GM12892 (cell line): ENCODE results near the gene EXOC5. TPM values are rescaled to one million over a fixed set of nuclear protein-coding genes. Genes with fewer than 3 reads are reported as not detected.

ENCODE experiments used
- DNase-seq: peaks from one replicate; pipeline ENCODE4 v3.0.0; 2011; ENCODE audit not compliant: insufficient read length
- FAIRE-seq: peaks from 2 replicates; lab custom pipeline; 2011; peaks lifted over from hg19 to GRCh38; lab: Jason Lieb, UNC
- POLR2A ChIP-seq: IDR thresholded peaks from 2 replicates; pipeline ENCODE4 v1.6.1; 2011; ENCODE audit warnings: low read depth, low read length, control low read depth
- POLR2AphosphoS5 ChIP-seq: IDR thresholded peaks from 2 replicates; pipeline ENCODE4 v1.6.1; 2011; ENCODE audit warnings: low read depth, low read length, control low read depth
- TAF1 ChIP-seq: IDR thresholded peaks from 2 replicates; pipeline ENCODE4 v1.6.1; 2011; ENCODE audit warnings: low read depth, mild to moderate bottlenecking, control low read depth, low read length, borderline replicate concordance
- polyA plus RNA-seq: library from polyadenylated mRNA; unstranded; fragments of >200 nt; gene quantifications from one replicate; pipeline ENCODE4 v1.2.1, GENCODE V29; 2012; ENCODE audit warnings: missing spikeins, inconsistent platforms; ENCODE audit not compliant: missing spikeins

Gene EXOC5, protein sequence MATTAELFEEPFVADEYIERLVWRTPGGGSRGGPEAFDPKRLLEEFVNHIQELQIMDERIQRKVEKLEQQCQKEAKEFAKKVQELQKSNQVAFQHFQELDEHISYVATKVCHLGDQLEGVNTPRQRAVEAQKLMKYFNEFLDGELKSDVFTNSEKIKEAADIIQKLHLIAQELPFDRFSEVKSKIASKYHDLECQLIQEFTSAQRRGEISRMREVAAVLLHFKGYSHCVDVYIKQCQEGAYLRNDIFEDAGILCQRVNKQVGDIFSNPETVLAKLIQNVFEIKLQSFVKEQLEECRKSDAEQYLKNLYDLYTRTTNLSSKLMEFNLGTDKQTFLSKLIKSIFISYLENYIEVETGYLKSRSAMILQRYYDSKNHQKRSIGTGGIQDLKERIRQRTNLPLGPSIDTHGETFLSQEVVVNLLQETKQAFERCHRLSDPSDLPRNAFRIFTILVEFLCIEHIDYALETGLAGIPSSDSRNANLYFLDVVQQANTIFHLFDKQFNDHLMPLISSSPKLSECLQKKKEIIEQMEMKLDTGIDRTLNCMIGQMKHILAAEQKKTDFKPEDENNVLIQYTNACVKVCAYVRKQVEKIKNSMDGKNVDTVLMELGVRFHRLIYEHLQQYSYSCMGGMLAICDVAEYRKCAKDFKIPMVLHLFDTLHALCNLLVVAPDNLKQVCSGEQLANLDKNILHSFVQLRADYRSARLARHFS
- polyA plus RNA-seq, result 72.6 TPM

DNA sequence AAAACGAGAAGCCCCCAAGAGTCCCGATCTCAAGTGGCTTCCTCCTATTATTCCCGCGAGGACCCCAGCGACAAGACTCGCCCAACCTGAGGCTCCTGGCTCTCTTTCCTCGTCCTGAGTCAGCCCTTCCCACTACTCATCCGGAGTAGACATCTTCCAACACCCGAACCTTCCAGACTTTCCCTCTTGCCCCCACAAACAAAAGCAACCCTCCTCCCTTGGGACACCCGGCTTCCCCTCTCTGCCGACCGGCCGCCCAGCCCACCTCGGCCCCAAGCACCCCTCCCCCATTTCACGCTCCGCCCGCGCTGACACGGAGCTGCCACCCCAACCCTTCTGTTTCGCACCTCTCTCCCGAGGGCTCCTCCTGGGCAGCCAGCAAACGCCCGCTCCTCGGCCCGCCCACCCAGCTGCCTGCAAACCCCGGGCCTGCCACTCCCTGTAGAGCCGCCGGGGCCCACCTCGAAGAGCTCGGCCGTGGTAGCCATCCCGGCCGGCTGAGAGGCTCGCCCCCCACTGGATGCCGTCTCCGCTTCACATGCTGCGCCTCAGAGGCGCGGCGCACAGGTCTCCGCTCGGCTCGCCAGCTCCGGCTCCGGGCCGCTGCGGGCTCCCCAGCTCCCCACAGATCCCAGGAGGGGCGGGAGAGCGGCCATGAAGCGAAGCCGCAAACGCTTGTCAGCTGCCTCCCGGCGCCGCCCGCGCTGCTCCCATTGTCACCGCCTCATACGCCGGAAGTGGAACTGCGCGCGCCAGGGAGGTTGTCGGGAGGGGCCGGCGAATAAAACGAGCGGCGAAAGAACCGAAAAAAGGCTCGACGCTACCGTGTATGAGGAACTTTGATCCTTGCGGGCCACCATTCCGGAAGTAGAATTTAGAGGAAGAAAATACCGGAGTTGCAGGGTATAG, at the start of gene EXOC5, which contains the start of gene AP5M1:
Gene EXOC5, minus strand, starts transcription at position 745 of the 909 bp plus-strand sequence. Its CDS starts 257 bp downstream, at position 488.
Gene AP5M1, plus strand, starts transcription at position 811 of the 909 bp plus-strand sequence. CDS start 344 bp downstream, outside the sequence.
- FAIRE-seq (peak; percentile 93), DNase-seq (peak; percentile 54)

DNA sequence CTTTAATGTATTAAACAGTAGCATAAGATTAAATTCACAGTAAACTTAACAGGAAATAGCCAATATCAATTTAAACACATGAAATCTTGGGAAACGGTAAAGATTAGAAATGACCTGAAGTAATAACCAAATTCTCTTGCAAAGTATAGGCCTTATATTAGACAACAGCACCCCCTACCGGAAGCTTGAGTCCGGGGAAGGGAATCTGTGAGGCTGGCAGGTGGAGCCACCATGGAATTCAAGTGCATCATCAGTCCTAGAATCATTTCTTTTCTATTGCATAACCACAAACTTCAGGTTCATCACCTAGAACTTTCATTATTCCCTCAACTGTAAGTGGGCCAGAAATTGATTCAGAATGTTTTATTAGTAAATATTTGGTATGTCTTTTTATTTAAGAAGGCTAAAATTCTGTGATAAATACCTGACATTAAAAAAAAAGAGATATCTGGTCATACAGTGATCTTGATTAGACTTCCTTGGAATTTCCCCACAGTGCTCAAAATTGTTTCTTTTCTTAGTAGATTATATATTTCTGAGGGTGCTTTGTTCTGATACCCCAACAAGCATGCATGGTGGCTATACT, 48.6 kb upstream of the EXOC5 start:
- TF ChIP-seq TAF1 (no peak), POLR2AphosphoS5 (no peak), POLR2A (no peak)
- peak; percentile 12 for DNase-seq
- FAIRE-seq, result peak; percentile 96

More for the DNA sequence above, at the start of gene EXOC5, which contains the start of gene AP5M1:
- peak; percentile 86 for TF ChIP-seq TAF1
- TF ChIP-seq POLR2AphosphoS5, result peak; percentile 77
- peak; percentile 69 for TF ChIP-seq POLR2A

DNA sequence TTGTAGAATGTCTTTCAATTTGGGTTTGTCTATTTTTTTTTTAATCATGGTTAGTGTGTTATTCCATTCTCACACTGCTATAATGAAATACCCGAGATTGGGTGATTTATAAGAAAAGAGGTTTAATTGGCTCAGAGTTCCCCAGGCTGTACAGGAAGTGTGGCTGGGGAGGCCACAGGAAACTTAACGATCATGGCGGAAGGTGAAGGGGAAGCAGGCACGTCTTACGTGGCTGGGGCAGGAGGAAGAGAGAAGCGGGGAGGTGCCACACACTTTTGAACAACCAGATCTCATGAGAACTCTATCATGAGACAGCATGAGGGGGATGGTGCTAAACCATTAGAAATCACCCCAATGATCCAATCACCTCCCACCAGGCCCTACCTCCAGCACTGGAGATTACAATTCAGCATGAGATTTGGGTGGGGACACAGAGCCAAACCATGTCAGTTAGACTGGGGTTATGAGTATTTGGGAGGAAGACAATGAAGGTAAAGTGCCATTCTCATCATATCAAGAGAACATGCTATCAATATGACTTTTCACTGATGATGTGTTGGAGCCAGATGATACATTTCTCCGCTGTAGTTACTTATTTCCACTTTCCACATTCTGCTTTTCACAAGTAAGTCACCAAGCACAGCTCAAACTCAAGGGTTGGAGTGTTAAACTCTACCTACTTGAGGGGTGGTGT, 45.8 kb upstream of the EXOC5 start:
- TF ChIP-seq POLR2A, result no peak
- no peak for TF ChIP-seq TAF1
- no peak for TF ChIP-seq POLR2AphosphoS5
- FAIRE-seq (no peak), DNase-seq (no peak)

DNA sequence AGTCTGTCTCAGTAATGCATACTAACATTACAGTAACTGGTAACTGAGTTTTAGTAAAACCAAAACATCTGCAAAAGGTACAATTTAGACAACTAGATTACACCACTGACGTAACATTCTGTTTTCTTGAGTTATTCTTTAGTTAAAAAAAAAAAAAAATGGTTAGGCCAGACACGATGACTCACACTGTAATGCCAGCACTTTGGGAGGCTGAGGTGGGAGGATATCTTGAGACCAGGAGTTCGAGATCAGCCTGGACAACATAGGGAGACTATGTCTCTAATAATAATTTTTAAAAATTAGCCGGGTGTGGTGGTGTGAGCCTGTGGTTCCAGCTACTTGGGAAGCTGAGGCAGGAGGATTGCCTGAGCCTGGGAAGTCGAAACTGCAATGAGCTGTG, 34.2 kb upstream of the EXOC5 start:
- TF ChIP-seq POLR2AphosphoS5 (no peak), POLR2A (no peak), TAF1 (no peak)
- FAIRE-seq (no peak), DNase-seq (no peak)

DNA sequence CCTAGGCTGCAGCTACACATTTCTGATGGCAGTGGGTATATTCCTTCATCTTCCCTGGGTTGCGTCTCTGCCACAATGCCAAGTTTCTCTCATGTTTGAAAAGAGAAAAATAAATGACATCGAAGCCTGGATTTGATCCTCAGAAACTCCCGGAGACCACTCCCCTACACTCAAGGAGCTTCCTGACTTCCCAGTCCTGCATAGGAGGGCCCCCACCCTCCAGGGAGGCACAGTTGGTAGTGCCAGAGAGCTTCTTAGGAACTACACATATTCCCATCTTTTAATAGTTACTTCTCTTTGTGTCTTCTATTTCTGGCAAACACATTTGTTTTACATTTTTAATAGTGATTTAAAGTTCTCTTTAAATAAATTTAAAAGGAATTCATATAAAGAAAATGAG, 30.8 kb upstream of the EXOC5 start:
- no peak for DNase-seq
- FAIRE-seq, result no peak

DNA sequence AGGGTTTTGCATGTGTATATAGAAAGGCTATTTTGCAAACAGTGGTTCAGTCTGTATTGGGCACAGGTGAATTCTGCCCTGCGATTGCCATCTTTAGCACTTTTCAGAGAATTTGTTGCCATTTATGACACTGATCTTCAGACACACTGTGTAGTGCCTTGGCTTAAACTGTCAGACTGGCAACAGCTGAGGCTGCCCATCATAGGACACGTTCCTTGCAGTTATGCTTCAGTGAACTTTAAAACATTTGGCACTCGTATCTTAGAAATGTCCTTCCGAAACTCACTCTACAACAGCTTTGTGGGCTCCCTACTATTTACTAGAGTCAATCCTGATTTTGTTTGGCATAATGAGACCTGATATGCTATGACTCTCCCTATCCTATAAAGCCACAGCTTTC, 29.1 kb upstream of the EXOC5 start:
- DNase-seq (no peak), FAIRE-seq (no peak)
- no peak for TF ChIP-seq POLR2AphosphoS5
- no peak for TF ChIP-seq TAF1
- no peak for TF ChIP-seq POLR2A

More for the DNA sequence above, 30.8 kb upstream of the EXOC5 start:
- no peak for TF ChIP-seq POLR2AphosphoS5
- TF ChIP-seq POLR2A, result no peak
- TF ChIP-seq TAF1, result no peak

DNA sequence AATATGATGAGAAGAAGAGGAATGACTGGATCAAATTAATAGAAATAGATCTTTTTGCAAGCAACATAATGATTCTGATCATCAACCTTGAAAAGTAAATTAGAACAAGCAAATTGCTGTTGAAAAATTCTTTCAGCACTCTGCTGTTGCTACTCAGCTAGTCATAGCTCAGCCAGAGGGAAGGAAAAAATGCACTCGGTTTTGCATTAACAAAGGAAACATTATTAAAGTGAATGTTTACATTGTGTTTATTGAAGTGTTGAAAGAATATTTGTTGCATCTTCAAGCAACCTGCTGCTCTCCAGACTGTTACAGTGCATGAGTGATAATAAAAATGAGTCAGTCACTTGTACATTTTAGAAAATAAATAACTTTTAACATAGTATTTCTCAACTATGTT, 26.5 kb upstream of the EXOC5 start:
- FAIRE-seq, result no peak
- DNase-seq, result no peak
- no peak for TF ChIP-seq TAF1

DNA sequence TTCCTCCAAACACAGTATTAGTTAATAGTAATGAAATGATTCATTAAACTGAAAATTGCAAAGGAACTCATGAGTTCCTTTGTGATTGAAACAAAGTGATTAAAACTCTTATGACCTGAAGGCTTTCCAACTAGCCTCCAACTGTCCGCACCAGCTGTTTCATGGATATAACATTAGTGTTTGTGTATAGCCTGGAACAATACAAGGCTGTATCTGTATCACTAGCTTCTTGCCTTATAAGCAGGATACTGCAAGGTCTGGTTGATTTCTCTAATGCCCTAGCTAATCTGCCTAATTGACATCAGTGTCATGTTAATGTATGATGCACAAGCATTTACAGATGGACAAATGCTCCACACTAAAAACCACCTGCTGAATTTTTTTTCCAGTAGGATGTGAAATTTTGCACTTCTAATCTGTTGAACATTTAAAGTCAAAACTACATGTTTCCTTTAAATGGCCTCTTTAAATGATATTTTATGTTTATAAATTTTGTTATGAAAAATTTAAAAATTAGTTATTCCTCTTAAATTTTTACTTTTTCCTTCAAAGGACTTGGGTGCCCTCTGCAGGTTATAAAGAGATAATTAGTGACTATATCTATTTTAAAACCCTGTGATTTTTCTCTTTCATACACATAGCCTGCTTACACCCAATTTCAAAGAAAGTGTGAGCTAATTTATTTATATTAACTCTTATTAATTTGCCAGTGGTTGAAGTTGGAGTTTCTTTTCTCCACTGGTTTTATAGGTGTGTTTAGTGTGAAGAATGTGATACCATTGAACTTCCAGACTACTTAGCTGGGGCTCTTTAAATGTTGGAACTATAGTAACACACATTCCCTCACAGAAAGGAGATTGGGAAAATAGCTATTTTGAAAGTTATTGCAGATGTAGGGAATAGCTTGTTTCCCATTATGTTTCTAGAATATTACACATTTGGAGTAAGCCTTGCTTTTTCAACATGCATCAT, 25.4 kb upstream of the EXOC5 start:
- no peak for DNase-seq
- no peak for FAIRE-seq
- TF ChIP-seq POLR2AphosphoS5 (no peak), TAF1 (no peak), POLR2A (no peak)

DNA sequence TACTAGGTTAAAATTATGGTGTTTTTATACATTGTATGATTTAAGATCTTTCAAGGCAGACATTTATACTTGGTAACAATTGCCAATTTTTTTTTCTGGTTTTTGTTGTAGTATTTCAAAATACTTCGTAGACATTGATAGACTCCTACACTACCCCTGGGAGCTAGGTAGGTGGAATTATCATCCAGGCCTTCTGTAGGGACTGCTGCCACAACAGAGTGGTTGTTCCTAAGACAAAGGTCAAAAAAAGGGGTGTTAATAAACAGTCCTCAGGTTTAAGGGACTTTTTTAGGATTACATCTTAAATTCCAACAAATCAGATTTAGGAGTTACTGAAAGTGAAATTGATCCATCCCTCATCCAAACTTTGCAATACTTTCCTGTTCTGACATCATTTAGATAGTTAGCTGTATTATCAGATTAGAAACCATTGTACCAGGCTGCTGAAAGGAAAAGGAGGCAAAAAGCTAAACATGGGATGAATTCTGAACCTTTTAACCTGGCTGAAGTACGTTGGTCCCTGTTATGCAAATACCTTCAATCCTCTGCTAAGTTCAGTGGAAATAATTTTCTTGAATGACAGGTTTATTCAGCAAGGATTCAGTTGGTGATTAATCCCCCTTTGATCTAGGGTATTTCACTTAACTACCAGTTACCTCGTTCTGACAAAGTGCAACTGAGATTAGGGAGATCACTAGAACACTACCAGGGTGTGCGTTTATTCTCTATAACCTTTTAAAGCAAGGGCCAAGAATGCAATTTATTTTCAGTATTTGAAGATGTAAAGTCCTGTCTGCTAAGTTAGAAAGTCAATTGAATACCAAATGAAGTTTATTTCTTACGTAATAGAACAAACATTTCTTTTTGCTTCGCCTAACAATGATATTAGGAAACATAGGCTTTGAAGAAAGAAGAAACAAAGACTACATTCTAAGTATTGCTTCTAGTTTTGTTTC, 23.3 kb upstream of the EXOC5 start:
- FAIRE-seq, result no peak
- no peak for TF ChIP-seq POLR2AphosphoS5
- TF ChIP-seq POLR2A, result no peak
- TF ChIP-seq TAF1, result no peak
- no peak for DNase-seq
